Testis (tissue), 3 donors: ENCODE data around the gene ESR2. TPM values are rescaled to one million over a fixed set of nuclear protein-coding genes. Genes with fewer than 3 reads are reported as not detected.
"Not testable (repeated sequence)": the region's sequence is repeated elsewhere in the genome, so short reads cannot be mapped to it uniquely, and the experiment has no call there.

Experiments
- DNase-seq: peaks from one replicate; pipeline ENCODE4 v3.0.0-alpha.2; 2019
- H3K27ac ChIP-seq, 2 donors: fragments of 200-600 bp; sonication (generic); one replicate each; pipeline ENCODE4 v1.5.1; 2019
- H3K27me3 ChIP-seq: fragments of 200-600 bp; sonication (generic); one replicate; pipeline ENCODE4 v1.5.1; 2019
- H3K36me3 ChIP-seq: fragments of 200-600 bp; sonication (generic); one replicate; pipeline ENCODE4 v1.5.1; 2017; ENCODE audit warnings: low read depth; ENCODE audit errors: missing control alignments
- H3K4me1 ChIP-seq: fragments of 200-600 bp; sonication (generic); one replicate; pipeline ENCODE4 v1.5.1; 2019
- H3K4me3 ChIP-seq, 2 donors: fragments of 200-600 bp; sonication (generic); one replicate each; pipeline ENCODE4 v1.5.1; 2017 to 2019
- H3K9me3 ChIP-seq: fragments of 200-600 bp; sonication (generic); one replicate; pipeline ENCODE4 v1.5.1; 2017
- POLR2A ChIP-seq: fragments of 450-650 bp; IDR thresholded peaks from one replicate; pipeline ENCODE4 v1.6.1; 2017; ENCODE audit warnings: antibody characterized with exemption, mild to moderate bottlenecking, moderate library complexity
- WGBS, 2 donors: methylation state at CpG; one replicate each; pipeline ENCODE4 v1.1.5; 2018; 5-methylcytosine and 5-hydroxymethylcytosine counted together
- intact Hi-C: fragments of 100-400 bp; cut with DNase I; formaldehyde crosslinking; loops from one replicate; pipeline ENCODE4 v1.15.1; 2023; ENCODE audit warnings: low total_unique reads
- polyA plus RNA-seq: library from polyadenylated mRNA; stranded (reverse); fragments of 350-450 nt; fragmentation: Illumina TruSeq; extraction: RNeasy Lipid Tissue Mini Kit (QIAGEN cat#74804); gene quantifications from one replicate; pipeline ENCODE4 v1.2.3, GENCODE V29; 2014; ENCODE audit warnings: low read depth, low replicate concordance; ENCODE audit not compliant: insufficient read depth
- total RNA-seq, 2 donors: library from RNA; depleted of rRNA; stranded (reverse); fragments of >200 nt; gene quantifications; one replicate each; pipeline ENCODE4 v1.2.3, GENCODE V29; 2016
- TF ChIP-seq, protein P1 (sequence below), 3 experiments: fragments of 450-650 bp in 2 of 3; fragments of 200-600 bp in 1 of 3; sonication (generic) in 1 of 3; IDR thresholded peaks; one replicate each; pipeline ENCODE4 v1.5.1; 2016 to 2019; ENCODE audit warnings: antibody characterized with exemption in 3 of 3, mild to moderate bottlenecking in 2 of 3, moderate library complexity in 1 of 3

ESR2 gene
- total and polyA plus RNA-seq, 3 donors from 2014 or later, result 17.2 to 33.3 (median 19.8) TPM

DNA sequence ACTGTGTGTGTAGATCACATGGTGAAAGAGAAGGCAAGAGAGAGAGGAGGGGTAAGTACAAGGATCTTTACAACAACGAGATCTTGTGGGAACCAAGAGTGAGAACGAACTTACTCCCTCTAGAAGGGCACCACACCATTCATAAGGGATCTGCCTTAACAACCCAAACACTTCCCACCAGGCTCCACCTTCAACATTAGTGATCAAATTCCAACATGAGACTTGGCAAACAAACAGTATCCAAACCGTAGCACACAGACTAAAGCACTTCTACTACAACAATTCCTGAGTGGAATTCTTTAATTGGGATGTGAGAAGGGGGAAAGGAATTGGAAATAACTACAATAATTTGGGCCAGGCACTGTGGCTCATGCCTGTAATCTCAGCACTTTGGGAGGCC, 35.0 kb upstream of the ESR2 start:
- no peak overlapping the region for H3K27ac ChIP-seq
- H3K4me3 ChIP-seq, result no peak overlapping the region
- no peaks in the 10 kb centered on the region for H3K36me3 ChIP-seq
- H3K9me3 ChIP-seq, result no peaks in the 10 kb centered on the region
- DNase-seq, result no peak
- 88 to 92% methylated on average over 3 of the region's 3 CpGs for WGBS, 2 donors
- TF ChIP-seq, protein P1, sequence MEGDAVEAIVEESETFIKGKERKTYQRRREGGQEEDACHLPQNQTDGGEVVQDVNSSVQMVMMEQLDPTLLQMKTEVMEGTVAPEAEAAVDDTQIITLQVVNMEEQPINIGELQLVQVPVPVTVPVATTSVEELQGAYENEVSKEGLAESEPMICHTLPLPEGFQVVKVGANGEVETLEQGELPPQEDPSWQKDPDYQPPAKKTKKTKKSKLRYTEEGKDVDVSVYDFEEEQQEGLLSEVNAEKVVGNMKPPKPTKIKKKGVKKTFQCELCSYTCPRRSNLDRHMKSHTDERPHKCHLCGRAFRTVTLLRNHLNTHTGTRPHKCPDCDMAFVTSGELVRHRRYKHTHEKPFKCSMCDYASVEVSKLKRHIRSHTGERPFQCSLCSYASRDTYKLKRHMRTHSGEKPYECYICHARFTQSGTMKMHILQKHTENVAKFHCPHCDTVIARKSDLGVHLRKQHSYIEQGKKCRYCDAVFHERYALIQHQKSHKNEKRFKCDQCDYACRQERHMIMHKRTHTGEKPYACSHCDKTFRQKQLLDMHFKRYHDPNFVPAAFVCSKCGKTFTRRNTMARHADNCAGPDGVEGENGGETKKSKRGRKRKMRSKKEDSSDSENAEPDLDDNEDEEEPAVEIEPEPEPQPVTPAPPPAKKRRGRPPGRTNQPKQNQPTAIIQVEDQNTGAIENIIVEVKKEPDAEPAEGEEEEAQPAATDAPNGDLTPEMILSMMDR (IDR thresholded peaks at IDR 0.05), result no peak
- TF ChIP-seq POLR2A, result no peak
- no peaks in the 10 kb centered on the region for H3K27me3 ChIP-seq
- no peaks in the 10 kb centered on the region for H3K4me1 ChIP-seq
- intact Hi-C loops, result no loop called here

DNA sequence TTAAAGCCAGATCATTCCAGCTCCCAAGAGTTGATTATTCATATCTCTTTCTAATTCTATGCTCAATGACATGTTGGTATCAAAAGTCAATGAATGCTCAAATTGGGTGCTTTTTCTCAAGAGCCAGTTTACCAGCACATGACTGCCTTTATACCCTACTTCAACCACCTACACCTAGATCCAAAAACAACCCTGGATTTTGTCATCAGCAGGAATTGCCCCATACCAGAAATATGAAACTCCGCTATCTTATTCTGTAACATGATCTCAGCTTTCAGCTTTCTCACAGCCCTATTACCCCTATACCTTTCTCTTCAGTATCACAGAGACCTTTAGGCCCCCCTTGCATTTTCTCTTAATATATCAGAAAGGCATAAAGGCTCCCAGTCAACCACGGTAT, 32.3 kb upstream of the ESR2 start:
- Histone ChIP-seq H3K4me1 (no peaks in the 10 kb centered on the region), H3K9me3 (no peaks in the 10 kb centered on the region), H3K27me3 (no peaks in the 10 kb centered on the region), H3K27ac (no peak overlapping the region), H3K36me3 (no peaks in the 10 kb centered on the region), H3K4me3 (no peak overlapping the region)
- WGBS, 2 donors, result 97 to 100% methylated on average over 2 of the region's 2 CpGs
- TF ChIP-seq POLR2A, result no peak
- TF ChIP-seq, protein P1 (IDR thresholded peaks at IDR 0.05), result no peak
- intact Hi-C loops, result no loop called here
- DNase-seq, result no peak

DNA sequence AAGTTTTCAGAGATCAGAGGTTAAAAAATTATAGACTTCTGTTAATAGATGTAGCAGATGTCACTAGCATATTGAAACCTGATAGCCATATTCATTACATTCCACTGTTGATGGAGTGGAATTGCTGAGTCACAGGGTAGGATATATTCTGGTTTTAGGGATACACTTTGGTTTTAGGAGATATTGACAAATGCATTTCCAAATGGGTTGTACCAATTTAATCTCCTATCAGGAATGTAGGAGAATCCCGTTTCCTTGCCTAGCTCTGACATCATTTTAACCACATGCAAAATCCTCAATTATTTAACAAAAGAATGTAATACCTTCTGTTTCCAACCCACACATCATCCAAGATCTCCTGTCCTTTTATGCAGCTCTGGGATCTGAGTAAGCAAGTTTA, 30.7 kb upstream of the ESR2 start:
- WGBS, 2 donors, result 70 to 81% methylated on average over 1 of the region's 1 CpG
- H3K4me3 ChIP-seq, result no peak overlapping the region

DNA sequence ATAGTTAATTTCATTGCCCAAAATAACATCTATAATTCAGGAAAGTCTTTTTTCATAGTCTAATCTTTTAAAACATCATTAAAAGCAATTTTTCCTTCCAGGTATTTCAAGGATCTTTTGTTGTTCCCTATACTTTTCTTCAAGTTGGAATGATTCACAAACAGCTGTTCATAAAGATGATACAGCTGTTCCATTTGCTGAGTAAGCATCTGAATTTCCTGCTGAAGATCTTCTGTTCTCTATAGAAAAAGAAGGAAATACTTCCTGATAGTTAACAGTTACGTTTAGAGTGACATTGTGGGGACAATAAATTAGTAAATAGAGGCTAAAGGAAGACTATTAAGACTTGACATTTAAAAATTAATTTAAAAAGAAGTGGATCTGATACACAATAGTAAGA, 30.3 kb upstream of the ESR2 start:
- Histone ChIP-seq H3K27me3 (no peaks in the 10 kb centered on the region), H3K36me3 (no peaks in the 10 kb centered on the region), H3K27ac (no peak overlapping the region), H3K4me3 (no peak overlapping the region), H3K9me3 (no peaks in the 10 kb centered on the region), H3K4me1 (no peaks in the 10 kb centered on the region)
- TF ChIP-seq POLR2A, result no peak
- TF ChIP-seq, protein P1 (IDR thresholded peaks at IDR 0.05), result no peak
- intact Hi-C loops, result no loop called here
- 47 to 55% methylated on average over 1 of the region's 1 CpG for WGBS, 2 donors
- no peak for DNase-seq

More for the DNA sequence above, 30.7 kb upstream of the ESR2 start:
- intact Hi-C loops, result no loop called here
- no peaks in the 10 kb centered on the region for H3K27me3 ChIP-seq
- no peaks in the 10 kb centered on the region for H3K36me3 ChIP-seq
- no peak for TF ChIP-seq POLR2A
- TF ChIP-seq, protein P1 (IDR thresholded peaks at IDR 0.05), result no peak
- no peak for DNase-seq
- H3K27ac ChIP-seq, result no peak overlapping the region
- no peaks in the 10 kb centered on the region for H3K9me3 ChIP-seq
- no peaks in the 10 kb centered on the region for H3K4me1 ChIP-seq

DNA sequence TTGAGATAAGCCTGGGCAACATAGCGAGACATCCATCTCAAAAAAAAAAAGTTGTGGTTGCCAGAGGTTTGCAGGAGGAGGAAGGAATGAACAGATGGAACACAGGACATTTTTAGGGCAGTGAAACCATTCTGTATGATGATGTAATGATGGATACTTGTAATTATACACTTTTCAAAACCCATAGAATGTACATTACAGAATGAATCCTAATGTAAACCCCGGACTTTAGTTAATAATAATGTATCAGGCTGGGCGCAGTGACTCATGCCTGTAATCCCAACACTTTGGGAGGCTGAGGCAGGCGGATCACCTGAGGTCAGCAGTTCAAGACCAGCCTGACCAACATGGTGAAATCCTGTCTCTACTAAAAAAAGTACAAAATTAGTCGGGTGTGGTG, 26.2 kb upstream of the ESR2 start:
- WGBS, 2 donors, result 83 to 88% methylated on average over 5 of the region's 5 CpGs
- DNase-seq, H3K9me3 ChIP-seq, H3K36me3 ChIP-seq, H3K4me3 ChIP-seq, H3K4me1 ChIP-seq, H3K27ac ChIP-seq, intact Hi-C loops, H3K27me3 ChIP-seq: not testable (repeated sequence)

DNA sequence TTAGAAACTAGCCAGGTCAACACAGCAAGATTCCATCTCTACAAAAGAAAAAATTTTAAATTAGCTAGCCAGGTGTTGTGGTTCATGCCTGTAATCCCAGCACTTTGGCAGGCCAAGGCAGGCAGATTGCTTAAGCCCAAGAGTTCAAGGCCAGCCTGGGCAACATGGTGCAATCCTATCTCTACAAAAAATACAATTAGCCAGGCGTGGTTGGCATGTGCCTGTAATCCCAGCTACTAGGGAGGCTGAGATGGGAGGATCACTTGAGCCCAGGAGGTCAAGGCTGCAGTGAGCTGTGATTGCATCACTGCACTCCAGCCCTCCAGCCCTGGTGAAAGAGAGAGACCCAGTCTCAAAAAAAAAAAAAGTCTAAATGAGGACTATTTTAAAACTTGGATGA, 24.5 kb upstream of the ESR2 start:
- intact Hi-C loops, H3K4me1 ChIP-seq, H3K9me3 ChIP-seq, H3K36me3 ChIP-seq, DNase-seq, H3K27me3 ChIP-seq, H3K4me3 ChIP-seq, H3K27ac ChIP-seq: not testable (repeated sequence)
- WGBS, 2 donors, result 59 to 100% methylated on average over 1 of the region's 1 CpG
